Upper lobe of left lung (tissue), 6 donors: Measurements from ENCODE around the gene FOXP2. TPM values are rescaled to one million over a fixed set of nuclear protein-coding genes. Genes with fewer than 3 reads are reported as not detected.
"Not testable (repeated sequence)": the region's sequence is repeated elsewhere in the genome, so short reads cannot be mapped to it uniquely, and the experiment has no call there.

Source experiments
- ATAC-seq, 2 donors: fragments of 200-7000 bp; cut with Tn5 transposase; one replicate each; pipeline ENCODE4 v1.9.1; 2022; ENCODE audit warnings: mild to moderate bottlenecking in 2 of 2, moderate library complexity in 2 of 2; ENCODE audit not compliant: low FRiP score in 2 of 2
- DNase-seq, 2 donors: peaks; one replicate each; pipeline ENCODE4 v3.0.0-alpha.2; 2019 to 2020
- H3K27ac ChIP-seq, 4 donors: fragments of 200-600 bp; sonication (generic); one replicate each; pipeline ENCODE4 v1.5.1; 2016 to 2019
- H3K27me3 ChIP-seq, 4 donors: fragments of 200-600 bp; sonication (generic); one replicate each; pipeline ENCODE4 v1.5.1; 2017 to 2019
- H3K36me3 ChIP-seq, 4 donors: fragments of 200-600 bp; sonication (generic); one replicate each; pipeline ENCODE4 v1.5.1; 2016 to 2019
- H3K4me1 ChIP-seq, 4 donors: fragments of 200-600 bp; sonication (generic); one replicate each; pipeline ENCODE4 v1.5.1; 2018 to 2019
- H3K4me3 ChIP-seq, 4 donors: fragments of 200-600 bp; sonication (generic); one replicate each; pipeline ENCODE4 v1.5.1; 2017 to 2019; ENCODE audit warnings: mild to moderate bottlenecking in 2 of 4, moderate library complexity in 1 of 4
- H3K9me3 ChIP-seq, 4 donors: fragments of 200-600 bp; sonication (generic); one replicate each; pipeline ENCODE4 v1.5.1; 2018 to 2019
- EP300 ChIP-seq, 4 donors: sonication (generic); formaldehyde crosslinking; IDR thresholded peaks; one replicate each; pipeline ENCODE4 v1.5.1; 2017; ENCODE audit warnings: antibody characterized with exemption in 4 of 4, control low read depth in 2 of 4
- POLR2A ChIP-seq, 4 donors: fragments of 450-650 bp; IDR thresholded peaks; one replicate each; pipeline ENCODE4 v1.5.1; 2016 to 2017; ENCODE audit warnings: antibody characterized with exemption in 4 of 4, mild to moderate bottlenecking in 2 of 4
- POLR2AphosphoS5 ChIP-seq, 2 donors: sonication (generic); formaldehyde crosslinking; IDR thresholded peaks; one replicate each; pipeline ENCODE4 v1.5.1; 2017; ENCODE audit warnings: antibody characterized with exemption in 2 of 2
- WGBS, 2 donors: methylation state at CpG; one replicate each; pipeline ENCODE4 v1.1.5; 2017 to 2018; 5-methylcytosine and 5-hydroxymethylcytosine counted together
- total RNA-seq, 6 donors: library from RNA; depleted of rRNA in 4 of 6; stranded (reverse); fragments of >200 nt in 4 of 6; gene quantifications; one replicate each; pipeline versions ENCODE4 v1.1.0 to v1.2.1, GENCODE V29; 2016 to 2021
- TF ChIP-seq, protein P1 (sequence below), 6 experiments: fragments of 450-650 bp in 4 of 6; fragments of 200-600 bp in 2 of 6; sonication (generic) in 2 of 6; IDR thresholded peaks; one replicate each; pipeline ENCODE4 v1.5.1; 2016 to 2019; ENCODE audit warnings: antibody characterized with exemption in 6 of 6
- donor health status: DM: no; HTN: no; CAD: no; lungs with moderate emphysema.
- donor health status: DM: no; HTN: yes; CAD: no; lungs with severe emphysema.

Gene FOXP2
- total RNA-seq, 6 donors from 2014 or later = 3.4 to 24.1 (median 7.3) TPM

DNA sequence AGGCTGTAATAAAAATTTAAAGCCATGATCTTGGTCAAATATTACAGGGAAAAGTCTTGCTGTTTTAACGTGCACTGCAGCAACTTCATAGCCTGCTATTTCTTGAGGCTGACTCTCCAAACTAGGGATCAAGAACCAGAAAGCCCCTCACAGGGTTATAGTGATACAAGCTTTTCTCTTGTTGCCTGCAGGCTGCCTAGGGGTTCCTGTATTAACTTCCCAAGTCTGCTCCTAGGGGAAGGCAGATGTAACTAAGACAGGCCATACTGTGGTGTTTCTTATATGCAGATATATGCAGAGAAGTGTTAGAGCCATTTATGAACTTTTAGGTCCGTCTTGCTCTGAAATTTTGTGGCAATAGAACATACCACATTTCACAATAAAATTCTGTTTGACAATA, 175.7 kb downstream of the FOXP2 start:
- 84 to 85% methylated on average over 2 of the region's 2 CpGs for WGBS, 2 donors
- DNase-seq (no peak), ATAC-seq (no peak)
- Histone ChIP-seq H3K9me3 (no peaks in the 10 kb centered on the region), H3K36me3 (no peaks in the 10 kb centered on the region), H3K27me3 (no peaks in the 10 kb centered on the region), H3K4me1 (no peaks in the 10 kb centered on the region), H3K27ac (no peak overlapping the region), H3K4me3 (no peak overlapping the region)
- TF ChIP-seq POLR2A (IDR thresholded peaks at IDR 0.05) = no peak
- no peak for TF ChIP-seq EP300 (IDR thresholded peaks at IDR 0.05)
- TF ChIP-seq POLR2AphosphoS5 (IDR thresholded peaks at IDR 0.05) = no peak
- TF ChIP-seq, protein P1, sequence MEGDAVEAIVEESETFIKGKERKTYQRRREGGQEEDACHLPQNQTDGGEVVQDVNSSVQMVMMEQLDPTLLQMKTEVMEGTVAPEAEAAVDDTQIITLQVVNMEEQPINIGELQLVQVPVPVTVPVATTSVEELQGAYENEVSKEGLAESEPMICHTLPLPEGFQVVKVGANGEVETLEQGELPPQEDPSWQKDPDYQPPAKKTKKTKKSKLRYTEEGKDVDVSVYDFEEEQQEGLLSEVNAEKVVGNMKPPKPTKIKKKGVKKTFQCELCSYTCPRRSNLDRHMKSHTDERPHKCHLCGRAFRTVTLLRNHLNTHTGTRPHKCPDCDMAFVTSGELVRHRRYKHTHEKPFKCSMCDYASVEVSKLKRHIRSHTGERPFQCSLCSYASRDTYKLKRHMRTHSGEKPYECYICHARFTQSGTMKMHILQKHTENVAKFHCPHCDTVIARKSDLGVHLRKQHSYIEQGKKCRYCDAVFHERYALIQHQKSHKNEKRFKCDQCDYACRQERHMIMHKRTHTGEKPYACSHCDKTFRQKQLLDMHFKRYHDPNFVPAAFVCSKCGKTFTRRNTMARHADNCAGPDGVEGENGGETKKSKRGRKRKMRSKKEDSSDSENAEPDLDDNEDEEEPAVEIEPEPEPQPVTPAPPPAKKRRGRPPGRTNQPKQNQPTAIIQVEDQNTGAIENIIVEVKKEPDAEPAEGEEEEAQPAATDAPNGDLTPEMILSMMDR (IDR thresholded peaks at IDR 0.05) = no peak

DNA sequence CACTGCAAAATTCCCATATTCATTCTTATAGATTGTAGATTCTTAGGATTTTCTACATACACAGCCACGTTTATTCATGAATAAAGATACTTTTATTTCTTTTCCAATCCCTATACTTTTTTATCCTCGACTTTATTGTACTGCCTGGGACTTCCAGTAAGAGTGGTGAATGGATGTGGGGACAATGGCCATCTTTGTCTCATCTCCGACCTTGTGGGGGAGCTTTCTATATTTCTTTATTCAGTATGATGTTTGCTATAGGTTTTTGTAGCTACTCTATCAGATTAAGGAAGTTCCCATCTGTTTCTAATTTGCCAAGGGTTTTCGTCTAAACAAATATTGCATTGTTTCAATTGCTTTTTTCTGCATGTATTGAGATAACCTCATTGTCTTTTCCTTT, 184.3 kb downstream of the FOXP2 start:
- no peak overlapping the region for H3K4me3 ChIP-seq
- WGBS, 2 donors = 82 to 85% methylated on average over 4 of the region's 4 CpGs
- no peaks in the 10 kb centered on the region for H3K36me3 ChIP-seq
- H3K27ac ChIP-seq = no peak overlapping the region
- TF ChIP-seq, protein P1 (IDR thresholded peaks at IDR 0.05) = no peak
- TF ChIP-seq EP300 (IDR thresholded peaks at IDR 0.05) (no peak), POLR2A (IDR thresholded peaks at IDR 0.05) (no peak), POLR2AphosphoS5 (IDR thresholded peaks at IDR 0.05) (no peak)
- DNase-seq (no peak), ATAC-seq (no peak)
- H3K4me1 ChIP-seq = no peaks in the 10 kb centered on the region
- H3K9me3 ChIP-seq = no peaks in the 10 kb centered on the region
- H3K27me3 ChIP-seq = no peaks in the 10 kb centered on the region

DNA sequence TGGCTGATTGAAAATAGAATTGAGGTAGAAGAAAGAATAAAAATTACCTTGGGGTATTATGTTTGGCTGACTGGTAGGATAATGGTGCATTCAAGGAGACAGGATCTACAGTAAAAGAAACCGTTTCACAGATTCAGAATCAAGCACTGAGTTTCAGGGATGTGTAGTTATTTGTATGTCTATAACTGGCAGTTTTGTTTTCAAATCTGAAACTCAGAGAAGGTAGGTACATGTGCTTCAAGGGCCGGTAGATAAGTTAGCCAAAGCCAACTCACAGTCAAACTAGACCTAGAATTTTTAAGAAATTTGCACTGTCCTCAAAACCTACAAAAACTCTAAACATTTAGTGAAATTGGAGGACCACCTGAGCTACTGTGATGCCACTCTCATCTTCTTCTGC, 191.5 kb downstream of the FOXP2 start:
- DNase-seq (no peak), ATAC-seq (no peak)
- Histone ChIP-seq H3K9me3 (no peaks in the 10 kb centered on the region), H3K27ac (no peak overlapping the region), H3K4me3 (no peak overlapping the region), H3K4me1 (no peaks in the 10 kb centered on the region), H3K27me3 (no peaks in the 10 kb centered on the region), H3K36me3 (no peaks in the 10 kb centered on the region)
- WGBS, 2 donors = 86 to 91% methylated on average over 2 of the region's 2 CpGs
- TF ChIP-seq POLR2AphosphoS5 (IDR thresholded peaks at IDR 0.05) = no peak
- TF ChIP-seq POLR2A (IDR thresholded peaks at IDR 0.05) = no peak
- TF ChIP-seq EP300 (IDR thresholded peaks at IDR 0.05) = no peak
- TF ChIP-seq, protein P1 (IDR thresholded peaks at IDR 0.05) = no peak

DNA sequence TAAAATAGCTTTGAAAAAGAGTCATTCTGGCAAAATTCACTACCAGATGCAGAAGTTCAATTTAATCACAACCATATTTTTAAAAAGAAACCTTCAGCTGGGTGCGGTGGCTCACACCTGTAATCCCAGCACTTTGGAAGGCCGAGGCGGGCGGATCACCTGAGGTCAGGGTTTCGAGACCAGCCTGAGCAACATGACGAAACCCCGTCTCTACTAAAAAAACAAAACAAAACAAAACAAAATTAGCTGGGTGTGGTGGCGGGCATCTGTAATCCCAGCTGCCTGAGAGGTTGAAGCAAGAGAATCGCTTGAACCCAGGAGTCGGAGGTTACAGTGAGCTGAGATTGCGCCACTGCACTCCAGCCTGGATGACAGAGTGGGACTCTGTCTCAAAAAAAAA, 194.2 kb downstream of the FOXP2 start:
- not testable (repeated sequence) for H3K36me3 ChIP-seq, ATAC-seq, H3K9me3 ChIP-seq, H3K27me3 ChIP-seq, H3K4me1 ChIP-seq, H3K4me3 ChIP-seq, H3K27ac ChIP-seq
- 96 to 97% methylated on average over 11 of the region's 11 CpGs for WGBS, 2 donors
- DNase-seq = peak in 1 of 2 donors; percentile 4

DNA sequence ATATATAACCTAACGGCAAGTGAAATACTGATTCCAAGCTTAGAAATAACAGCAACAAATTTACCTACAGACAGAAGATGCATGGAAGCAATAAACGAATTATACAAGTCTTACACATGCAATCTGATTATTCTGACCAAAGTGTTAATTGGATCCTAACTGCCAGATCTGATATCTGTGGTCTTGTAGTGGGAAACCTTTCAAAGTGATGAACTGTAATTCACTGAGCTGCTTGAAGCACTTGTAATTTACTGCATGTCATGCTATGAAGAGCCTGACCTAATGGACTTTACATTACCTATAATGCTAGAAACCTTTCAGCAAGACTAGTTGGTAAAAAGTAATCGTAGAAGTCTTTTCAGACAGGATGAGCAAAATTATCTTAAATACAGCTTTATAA, 205.6 kb downstream of the FOXP2 start:
- no peaks in the 10 kb centered on the region for H3K4me1 ChIP-seq
- no peak overlapping the region for H3K4me3 ChIP-seq
- ATAC-seq (no peak), DNase-seq (no peak)
- TF ChIP-seq POLR2A (IDR thresholded peaks at IDR 0.05) = no peak
- no peak for TF ChIP-seq EP300 (IDR thresholded peaks at IDR 0.05)
- no peak for TF ChIP-seq POLR2AphosphoS5 (IDR thresholded peaks at IDR 0.05)
- TF ChIP-seq, protein P1 (IDR thresholded peaks at IDR 0.05) = no peak
- 83% methylated on average over 3 of the region's 3 CpGs for WGBS, 2 donors
- H3K36me3 ChIP-seq = no peaks in the 10 kb centered on the region
- H3K9me3 ChIP-seq = no peaks in the 10 kb centered on the region
- H3K27ac ChIP-seq = no peak overlapping the region
- H3K27me3 ChIP-seq = no peaks in the 10 kb centered on the region
